CD4-positive, alpha-beta T cell treated with Interleukin-17A for 1 hour (primary cell): ENCODE data around the gene PLCG2.

Experiments used
- DNase-seq: peaks from one replicate; pipeline ENCODE4 v3.0.0-alpha.2; 2020

Gene PLCG2

DNA sequence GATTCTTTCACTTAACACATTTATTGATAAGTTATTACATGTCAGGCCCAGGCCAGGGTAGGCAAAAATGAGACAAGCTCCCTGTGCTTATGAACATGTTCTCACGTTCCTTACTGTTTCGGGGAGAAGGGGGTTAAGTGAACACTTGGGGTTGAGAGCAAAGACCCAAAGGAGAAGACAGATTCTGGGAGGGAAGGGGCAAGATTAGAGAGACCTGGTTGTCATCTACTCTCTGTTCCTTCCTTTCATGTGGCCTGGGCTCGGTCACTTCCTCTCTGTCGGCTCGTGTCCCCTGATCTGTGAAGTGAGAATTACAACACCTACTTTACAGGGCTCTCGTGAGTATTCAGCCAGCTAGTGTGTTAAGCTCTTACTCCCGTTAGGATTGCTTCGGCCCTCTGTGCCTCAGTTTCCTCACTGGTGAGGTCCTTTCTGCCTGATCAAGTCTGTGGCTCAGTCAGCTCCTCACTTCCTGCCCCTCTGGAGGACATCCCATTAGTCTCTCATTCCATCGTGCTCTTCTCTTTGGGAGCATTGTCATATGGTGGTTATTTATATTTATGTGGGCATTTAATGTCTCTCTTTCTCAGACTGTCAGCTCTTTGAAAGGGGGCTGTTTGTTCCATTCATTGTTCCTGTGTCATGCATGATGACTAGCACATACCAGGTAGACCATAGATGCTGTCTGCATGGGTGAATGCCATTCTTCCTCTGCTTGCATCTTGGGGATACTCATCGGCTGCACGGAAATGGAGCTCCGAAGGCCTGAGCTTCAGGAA, 38.9 kb downstream of the PLCG2 start:
- DNase-seq: peak; percentile 51

DNA sequence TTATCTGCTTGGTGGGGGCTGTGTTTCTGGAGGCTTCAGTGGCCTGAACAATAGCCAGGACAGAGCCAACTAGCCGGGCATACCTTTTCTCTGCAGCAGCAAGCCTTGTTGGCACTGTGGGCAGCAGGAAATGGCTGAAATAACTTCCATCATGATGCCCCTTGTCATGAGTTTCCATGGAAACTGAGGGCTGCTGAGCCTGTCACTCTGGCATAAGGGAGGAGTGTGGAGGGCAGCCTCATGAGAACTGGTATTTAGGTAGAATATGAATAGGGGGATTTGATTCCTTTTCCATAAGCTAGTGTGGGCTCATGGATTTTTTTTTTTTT, 39.4 kb downstream of the PLCG2 start:
- no peak for DNase-seq

DNA sequence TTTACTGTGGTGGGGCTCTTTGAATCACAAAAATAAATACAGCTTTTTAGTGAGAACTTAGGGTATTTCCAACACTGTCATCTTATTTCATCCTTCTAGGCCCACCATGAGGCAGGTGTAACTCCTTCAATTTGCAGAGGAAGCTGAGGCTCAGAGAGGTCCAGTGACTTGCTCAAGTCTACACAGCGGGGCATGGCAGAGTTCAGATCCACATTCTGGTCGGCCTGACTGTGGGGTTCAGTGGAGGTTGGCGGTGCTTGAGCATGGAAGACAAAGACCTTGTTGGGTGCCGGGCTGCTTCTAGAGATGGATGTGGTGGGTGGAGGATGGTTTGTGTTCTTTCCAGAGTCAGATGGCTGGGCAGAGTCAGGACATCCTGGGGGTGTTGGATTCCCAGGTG, 39.8 kb downstream of the PLCG2 start:
- no peak for DNase-seq

DNA sequence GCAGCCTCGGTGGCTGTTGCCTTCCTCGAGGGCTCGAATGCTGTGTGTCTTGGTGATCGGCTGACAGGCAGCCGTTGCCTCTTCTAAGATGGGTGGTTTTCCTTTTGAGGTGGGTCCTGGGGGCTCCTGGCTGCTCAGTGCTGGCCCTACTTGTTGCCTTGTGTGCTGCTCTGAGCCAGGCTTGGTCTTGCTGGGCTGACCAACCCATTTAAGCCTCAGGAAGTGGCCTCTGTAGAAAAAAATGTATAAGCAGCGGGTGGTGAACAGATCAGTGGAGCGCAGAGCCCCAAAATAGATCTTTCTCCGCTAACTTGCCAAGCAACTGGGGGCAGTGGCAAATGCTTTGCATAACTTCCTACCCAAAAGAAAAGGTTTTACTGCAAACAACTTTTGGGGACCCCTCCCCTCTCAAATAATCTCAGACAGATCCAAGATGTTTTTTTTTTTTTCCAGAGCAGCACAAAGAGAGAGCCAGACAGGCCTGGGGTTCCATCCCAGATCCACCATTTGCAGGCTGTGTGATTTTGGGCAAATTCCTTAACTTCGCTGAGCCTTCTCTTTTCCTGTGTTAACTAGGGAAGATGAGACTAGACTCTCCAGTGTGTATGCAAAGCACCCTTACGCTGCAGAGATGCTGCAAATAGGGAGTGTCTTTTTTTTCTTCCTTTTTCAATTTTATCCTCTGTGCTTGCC, 42.5 kb downstream of the PLCG2 start:
- DNase-seq: no peak

DNA sequence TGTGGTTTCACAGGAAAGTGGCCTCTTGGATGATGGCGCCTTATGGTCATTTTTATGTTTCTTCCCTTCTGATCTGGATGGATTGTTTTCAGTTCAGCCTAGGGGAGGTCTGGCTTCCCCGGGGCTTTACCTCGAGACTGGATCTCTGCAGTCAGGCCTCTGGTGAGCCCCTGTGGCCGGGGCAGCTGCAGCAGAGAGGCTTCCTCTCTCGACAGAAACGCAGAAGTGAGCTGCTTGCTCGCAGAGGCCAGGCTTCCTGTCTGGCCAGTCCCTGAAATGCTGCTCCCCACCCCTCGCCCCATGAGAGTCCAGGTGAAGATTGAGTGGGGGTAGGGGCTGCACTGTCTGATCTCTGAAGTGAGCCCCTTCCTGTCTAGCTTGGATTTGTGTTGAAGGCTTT, 44.0 kb downstream of the PLCG2 start:
- no peak for DNase-seq

DNA sequence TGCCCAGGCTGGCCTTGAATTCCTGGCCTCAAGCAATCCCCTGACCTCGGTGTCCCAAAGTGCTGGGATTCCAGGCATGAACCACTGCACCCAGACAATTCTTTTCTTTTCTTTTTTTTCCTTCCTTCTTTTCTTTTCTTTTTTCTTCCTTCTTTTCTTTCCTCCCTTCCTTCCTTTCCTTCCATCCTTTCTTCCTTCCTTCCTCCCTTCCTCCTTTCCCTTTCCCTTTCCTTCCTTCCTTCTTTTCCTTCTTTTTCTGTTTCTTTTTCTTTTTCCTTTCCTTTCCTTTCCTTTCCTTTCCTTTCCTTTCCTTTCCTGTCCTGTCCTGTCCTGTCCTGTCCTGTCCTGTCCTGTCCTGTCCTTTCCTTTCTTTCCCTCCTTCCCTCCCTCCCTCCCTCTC, 44.6 kb downstream of the PLCG2 start:
- no peak for DNase-seq

DNA sequence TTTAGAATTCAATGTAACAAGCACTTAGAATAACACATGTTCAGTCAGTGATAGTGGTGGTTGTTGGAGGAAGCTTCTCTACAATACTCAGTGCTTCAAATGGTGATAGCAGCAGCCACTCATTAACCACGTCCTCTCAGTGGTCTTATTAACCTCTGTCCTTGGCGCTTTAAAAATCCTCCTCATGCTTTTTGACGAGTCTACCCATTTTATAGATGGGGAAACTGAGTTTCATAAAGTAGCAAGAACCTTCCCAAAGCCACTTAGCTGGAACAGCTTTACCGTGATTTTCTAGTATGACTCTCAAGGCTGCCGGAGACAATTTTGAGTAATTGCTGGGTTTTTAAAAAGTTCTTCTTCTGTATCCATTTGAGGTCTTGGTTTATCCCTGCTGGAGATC, 47.4 kb downstream of the PLCG2 start:
- DNase-seq: no peak

DNA sequence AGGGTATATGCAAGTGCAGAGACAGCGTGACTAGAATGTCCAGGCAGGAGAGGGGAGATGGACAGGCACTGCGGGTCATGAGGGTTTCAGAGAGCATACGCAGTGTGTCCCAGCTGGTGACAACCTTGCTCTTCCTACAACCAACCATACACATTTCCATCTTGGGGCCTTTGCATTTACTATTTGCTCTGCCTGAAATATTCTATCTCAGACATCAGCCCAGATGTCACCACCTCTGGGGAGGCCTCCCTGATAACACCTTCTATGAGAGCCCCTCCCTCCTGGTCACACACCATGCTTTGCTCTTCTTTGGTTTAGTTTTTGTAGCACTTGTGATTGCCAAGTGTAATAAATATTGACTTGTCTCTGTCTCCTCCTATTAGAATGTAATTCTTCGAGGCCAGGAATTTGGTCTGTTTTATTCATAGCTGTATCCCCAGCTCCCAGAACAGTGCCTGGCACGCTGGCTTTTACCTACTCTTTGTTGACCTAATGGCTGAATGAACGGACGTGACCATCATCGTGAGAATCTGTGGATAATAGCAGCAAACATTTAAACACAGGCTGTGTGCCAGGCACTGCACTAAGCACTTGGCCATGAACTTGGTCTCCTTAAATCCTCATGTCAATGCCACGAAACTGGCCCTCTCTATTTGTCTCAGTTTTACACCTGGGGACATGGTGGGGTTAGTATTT, 51.9 kb downstream of the PLCG2 start:
- no peak for DNase-seq

DNA sequence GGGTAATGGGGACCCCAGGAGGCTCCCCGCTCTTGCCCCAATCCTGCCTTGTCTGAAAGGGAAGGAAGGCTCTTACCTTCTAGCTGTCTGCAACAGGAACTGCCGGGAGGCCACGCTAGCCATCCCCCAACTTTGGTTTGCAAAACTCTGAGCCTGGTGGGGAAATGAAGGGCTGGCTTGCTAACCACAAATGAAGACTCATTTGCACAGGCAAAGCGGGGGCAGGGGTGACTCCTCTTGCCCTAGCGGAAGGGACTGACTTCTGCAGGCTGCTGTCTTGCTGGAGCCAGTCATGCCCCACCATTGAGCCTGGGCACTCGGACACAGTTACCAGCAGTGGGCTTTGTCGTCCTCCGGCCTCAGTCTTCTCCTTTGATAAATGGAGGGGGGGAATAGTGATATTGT, 52.6 kb downstream of the PLCG2 start:
- DNase-seq: peak; percentile 58

DNA sequence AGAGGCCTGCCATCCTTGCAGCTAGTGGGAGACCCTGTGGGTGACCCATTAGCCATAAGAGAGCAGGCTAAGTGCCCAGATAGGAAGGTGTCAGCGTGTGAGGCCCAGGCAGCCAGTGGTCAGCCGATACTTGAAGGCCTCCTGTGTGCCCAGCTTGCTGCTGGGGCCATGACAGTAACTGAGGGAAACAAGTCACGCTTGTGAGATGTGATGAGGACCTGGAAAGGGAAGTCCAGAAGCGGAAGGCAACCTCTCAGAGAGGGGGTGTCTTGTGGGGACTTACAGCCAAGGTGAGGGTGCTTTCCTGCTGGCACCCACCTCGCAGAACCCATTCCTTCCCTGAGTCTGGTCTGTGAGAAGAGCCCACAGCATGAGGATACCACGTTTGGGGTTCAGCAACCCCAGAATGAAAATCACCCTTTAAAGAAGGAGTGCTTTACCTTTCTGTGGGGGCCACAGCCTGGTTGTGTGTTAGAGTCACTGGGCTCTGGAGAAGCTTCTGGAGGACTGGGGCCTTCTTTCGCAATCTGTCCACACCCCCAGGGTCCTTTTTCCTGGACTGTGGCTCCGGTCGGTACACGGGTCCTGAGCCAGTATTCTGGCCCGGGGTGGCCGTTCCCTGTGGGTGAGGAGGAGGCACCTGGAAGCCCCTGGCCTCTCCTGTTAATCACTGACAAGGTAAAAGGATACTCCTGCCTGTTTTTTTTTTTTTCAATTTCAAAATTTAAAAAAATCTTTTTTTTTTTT, 53.9 kb downstream of the PLCG2 start:
- DNase-seq: no peak

DNA sequence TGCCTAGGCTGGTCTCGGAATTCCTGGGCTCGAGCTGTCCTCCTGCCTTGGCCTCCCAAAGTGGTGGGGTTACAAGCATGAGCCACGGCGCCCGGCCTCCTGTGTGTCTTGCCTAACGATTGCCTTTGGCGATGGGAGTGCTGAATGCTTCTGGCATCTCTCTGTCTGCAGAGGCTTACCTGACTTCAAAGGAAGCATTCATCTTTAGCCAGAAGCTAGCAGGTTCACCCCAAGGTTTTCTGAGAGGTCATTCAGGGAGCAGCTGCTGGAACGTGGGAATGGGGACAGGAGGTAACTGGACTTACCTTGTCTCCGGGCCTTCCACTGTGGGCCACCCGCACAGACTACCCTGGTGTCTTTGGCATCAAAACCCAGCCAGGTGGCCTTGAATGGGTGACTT, 54.7 kb downstream of the PLCG2 start:
- DNase-seq: no peak

DNA sequence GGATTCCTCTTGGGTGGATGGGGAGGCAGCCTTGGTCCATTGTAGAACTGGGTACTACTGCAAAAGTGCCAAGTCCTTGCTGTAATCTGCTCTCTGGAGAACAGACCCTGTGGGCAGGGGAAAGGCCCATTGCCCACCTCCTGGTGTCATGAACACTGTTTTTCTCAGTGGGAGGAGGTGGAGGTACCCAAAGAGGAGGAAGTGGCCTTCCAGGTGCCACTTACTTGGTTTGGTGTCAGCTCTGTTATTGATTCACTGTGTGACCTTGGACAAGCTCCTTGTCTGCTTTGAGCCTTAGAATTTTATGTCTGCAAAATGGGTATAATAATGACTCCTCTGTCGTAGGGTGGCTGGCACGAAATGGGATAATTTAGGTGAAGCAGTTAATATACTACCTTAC, 55.8 kb downstream of the PLCG2 start:
- no peak for DNase-seq

DNA sequence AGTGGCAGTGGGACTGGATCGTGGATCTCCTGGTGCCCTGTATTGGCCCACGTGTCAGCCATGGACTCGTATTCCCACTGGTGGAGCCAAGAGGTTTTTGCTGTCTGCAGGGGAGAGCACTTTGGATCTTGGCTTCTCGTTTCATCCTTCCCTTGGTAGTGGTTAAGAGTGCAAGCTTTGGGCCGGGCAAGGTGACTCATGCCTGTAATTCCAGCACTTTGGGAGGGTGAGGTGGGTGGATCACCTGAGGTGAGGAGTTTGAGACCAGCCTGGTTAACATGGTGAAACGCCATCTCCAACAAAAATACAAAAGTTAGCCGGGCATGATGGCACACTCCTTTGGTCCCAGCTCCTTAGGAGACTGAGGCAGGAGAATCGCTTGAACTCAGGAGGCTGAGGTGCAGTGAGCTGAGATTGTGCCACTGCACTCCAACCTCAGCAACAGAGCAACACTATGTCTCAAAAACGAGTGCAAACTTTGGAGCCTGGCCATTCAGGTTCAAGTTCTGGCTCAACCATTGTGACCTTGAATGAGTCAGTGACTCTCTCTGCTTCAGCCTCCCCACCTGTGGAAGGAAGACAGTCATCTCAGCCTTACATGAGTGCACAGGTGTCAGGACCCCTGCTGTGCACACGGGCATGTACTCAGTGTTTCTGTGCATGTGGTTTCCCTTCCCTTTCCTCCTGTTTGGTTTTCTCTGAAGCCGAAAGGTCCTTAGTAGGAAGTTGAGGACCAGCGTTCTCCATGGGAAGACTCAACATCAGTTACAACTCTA, 57.4 kb downstream of the PLCG2 start:
- no peak for DNase-seq

DNA sequence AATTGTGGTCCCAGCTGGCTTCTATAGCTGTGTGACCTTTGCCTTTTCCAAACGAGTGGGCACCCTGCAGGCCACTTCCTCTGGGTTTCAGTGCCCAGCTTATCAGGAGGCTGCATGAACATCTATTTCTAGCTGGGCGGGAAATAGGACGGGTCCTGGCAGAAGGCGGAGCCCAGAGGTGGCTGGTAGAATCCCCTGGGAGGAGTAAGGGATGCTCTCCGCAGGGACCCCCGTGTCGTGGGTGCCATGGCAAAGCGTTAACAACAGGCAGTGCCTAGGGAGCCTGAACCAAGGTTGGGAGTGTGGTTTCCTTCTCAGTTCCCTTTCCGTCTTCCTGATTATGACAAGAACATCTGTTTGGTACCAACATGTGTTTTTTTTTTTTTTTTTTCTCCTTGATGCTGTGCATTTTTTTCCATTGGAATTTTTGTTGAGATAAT, 58.2 kb downstream of the PLCG2 start:
- DNase-seq: no peak

DNA sequence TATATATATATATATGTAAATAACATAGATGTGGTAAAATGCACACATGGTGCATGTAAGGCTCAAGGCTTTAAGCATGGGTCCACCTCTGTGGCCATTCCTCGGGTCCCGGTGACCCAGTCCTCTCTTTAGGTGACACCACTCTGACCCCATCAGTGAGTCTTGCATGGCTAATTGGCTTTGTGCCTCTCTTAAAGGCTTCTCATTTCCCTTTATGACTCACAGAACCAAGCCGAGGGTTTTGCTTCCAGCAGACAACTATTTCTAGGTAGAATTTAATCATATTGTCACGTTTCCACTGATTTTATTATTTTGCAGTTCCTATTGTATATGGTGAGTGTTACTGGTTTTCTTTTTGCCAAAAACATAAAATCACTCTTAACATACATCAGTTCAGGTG, 59.7 kb downstream of the PLCG2 start:
- DNase-seq: no peak

DNA sequence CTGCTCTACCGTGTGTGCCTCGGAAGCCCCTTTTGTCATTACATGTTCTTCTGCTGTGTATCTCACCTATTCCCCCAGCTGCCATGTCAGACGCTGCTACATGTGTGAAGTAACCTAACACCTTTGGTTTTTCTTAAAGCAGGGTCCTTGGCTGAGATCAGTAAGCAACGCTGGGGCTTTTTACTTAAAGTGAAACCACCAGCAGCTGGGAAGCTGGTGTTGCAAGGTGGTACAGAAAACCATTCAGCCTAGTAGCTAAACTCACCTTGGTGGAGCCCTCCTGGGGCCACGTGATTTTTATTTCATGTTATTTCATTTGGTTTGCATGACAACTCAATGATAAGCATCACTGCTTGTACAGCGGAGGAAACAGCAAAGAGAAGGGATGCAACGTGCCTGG, 62.6 kb downstream of the PLCG2 start:
- DNase-seq: peak; percentile 59

DNA sequence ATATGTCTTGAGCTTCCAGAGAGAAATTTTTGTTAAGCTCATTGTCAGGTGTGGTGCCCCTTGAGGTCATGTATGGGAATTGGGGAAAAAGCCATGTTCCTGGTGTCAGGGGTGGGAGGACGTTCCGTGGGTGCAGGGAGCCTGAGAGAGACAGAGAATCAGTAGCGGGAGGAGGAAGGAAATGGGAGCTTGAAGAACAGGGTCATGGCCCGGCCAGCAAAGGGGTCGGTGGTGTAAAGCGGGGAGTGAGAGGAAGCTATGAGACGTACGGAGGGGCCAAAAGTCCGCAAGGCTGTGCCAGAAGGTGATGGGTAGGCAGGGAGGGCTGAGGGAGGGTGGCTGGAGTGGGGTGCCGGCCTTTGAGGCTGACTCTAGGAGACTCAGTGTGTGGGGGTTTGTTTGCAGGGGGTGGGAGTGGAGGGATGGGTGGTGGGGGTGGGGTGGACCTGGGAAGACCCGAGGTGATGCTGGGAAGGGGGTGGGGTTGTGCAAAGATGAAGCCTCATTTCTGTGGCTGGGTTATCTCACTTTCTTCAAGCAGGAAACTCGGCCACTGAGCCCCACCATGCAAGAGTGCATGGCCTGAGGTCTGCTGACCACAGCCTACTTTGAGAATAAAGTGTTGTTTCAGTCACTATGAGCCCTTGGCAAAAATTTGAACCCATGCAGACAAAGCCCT, 63.6 kb downstream of the PLCG2 start:
- DNase-seq: no peak

DNA sequence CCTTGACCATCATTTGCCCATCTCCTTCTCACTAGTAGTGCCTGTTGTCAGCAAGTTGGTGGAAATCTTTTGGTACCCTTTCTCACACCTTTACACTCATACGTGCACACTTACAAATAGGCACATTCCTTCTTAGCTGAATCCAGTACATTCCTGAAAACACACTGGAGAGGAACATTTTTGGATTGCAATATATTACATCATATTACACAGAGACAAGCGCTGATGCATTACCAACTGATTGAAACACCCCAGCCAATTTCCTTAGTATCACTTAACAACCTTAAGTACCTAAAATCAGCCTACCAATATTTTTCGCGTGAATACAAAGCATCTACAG, 64.1 kb downstream of the PLCG2 start:
- DNase-seq: no peak

DNA sequence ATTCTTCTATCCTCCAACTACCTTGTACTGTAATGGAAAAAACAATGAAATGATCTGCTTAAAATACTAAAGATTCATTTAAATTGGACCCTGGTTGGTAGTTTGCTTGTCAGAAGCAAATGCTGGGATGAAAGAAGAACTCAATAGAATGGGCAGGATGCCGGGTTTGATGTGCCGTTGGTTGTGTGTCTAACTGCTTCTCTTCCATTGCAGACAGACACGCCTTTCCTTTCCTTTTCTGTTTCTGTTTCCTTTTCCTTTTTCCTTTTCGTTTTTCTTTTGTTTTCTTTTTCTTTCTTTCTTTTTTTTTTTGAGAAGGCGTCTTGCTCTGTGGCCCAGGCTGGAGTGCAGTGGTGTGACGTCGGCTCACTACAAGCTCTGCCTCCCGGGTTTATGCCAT, 64.6 kb downstream of the PLCG2 start:
- DNase-seq: peak; percentile 39

DNA sequence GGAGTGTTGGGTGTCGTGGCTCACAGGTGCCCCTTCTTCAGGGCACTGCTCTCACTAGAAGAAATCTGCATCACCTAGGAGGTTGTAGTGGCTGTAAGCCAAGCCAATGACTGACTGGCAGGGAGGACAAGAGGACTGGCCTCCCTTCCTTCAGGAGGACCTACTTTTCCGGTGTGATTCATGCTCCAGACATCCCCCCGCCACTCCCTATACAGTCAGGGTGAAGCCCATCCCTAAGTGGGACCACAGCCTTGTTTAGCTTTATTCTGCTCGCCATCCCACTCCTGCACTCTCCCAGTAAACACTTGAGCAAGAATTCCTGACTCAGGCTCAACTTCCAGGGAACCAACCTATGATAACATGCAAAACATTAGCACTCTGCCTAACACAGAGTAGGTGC, 67.0 kb downstream of the PLCG2 start:
- DNase-seq: no peak

DNA sequence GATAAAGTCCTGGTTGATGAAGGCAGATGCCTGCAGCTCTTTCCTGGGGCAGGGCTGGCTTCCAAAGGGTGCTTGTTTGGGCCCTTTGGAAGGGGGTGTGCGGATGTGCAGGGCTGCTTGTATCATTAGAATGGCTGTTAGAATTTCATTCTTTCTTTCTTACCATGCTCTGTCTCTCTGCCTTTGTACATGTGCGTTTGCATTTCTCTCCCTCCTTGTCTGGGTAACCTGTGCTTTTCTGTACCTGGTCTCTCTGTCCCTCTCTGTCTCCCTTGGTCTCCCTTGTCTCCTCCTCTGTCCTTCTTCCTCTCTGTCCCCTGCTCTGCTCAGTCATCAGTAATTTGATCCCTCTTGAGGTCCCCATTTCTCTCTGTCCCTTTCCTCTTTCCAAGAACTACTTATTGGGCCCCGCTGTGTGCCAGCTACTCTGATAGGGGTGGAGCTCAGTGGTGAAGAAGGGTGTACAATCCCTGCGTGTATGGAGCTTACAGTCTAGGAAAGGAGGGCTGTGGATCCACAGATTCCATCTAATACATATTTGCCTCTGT, 69.3 kb downstream of the PLCG2 start:
- no peak for DNase-seq
